Fibroblast of gingiva (primary cell): ENCODE results near the gene PRAC1.

Source experiments
- DNase-seq: peaks from one replicate; pipeline ENCODE4 v3.0.0-alpha.2; 2011; ENCODE audit warnings: low read depth

PRAC1 gene

GRCh38 chr17:48747445-48748363 is 25.4 kb upstream of the PRAC1 start:
- no peak for DNase-seq

- no peak for DNase-seq
These were observed 24.7 kb upstream of the PRAC1 start for GRCh38 chr17:48746916-48747444.

GRCh38 chr17:48745381-48746275 is 23.3 kb upstream of the PRAC1 start:
- no peak for DNase-seq

DNA sequence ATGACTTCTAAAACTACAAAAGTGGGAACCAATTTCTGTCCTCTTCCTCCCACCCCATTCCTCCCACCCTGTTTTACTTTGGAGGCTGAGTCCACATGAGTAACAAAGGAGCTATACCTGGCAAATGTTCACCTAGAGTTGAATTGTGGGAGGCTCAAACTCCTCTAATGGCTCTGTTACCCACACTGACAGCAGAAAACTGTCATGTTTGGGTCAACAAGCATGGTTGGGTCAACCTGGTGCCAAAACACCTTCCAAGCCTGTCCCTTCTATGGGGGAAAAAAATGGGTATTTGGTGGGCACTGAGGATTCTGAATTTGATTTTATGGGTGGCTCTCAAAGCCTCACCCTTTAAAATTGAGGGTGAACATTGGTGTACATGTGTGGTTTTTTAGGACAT is 18.2 kb upstream of the PRAC1 start:
- DNase-seq: no peak

- DNase-seq: no peak
These were observed 16.6 kb upstream of the PRAC1 start for GRCh38 chr17:48738803-48739526.

- DNase-seq: no peak
These were observed 16.1 kb upstream of the PRAC1 start for GRCh38 chr17:48738424-48738802.

DNA sequence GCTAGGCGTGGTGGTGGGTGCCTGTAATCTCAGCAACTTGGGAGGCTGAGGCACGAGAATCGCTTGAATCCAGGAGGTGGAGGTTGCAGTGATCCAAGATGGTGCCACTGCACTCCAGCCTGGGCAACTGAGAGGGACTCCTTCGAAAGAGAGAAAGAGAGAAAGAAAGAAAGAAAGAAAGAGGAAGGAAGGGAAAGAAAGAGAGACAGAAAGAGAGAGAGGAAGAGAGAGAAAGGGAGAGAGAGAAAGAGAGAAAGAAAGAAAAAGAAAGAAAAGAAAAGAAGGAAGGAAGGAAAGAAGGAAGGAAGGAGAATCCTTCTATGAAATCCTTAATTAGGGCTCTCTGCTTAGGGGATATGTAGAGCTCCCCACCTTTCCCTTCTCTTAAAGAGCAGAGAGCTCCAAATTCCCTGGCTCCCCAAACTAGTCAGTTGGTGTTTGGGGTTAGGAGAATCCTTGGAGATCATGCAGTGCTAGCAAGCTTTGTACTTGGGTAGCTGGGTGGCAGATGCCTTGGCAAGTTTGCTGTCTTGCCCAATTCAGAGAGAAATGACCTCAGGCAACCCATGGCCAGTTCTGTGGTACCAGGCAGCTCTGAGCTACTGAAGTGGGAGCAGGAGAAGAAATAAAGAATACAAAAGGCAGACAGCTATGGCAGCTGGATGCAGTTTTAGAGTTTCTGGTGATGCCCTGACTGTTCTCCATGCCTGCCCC is 15.2 kb upstream of the PRAC1 start:
- no peak for DNase-seq

DNA sequence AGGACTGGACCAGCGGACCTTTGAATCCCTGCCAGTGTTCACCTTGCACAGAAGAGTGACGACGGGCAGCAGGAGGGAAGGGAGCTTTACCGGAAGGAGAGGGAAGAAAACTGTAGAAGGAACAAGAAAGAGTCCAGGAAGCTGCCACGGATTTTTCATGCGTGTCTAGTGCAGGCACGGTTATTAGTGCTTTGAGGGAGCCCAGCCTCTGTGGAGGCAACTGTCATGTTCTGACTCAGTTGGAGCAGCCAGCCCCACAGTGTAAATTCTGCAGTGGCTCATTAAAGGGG is 12.7 kb upstream of the PRAC1 start:
- DNase-seq: no peak

DNA sequence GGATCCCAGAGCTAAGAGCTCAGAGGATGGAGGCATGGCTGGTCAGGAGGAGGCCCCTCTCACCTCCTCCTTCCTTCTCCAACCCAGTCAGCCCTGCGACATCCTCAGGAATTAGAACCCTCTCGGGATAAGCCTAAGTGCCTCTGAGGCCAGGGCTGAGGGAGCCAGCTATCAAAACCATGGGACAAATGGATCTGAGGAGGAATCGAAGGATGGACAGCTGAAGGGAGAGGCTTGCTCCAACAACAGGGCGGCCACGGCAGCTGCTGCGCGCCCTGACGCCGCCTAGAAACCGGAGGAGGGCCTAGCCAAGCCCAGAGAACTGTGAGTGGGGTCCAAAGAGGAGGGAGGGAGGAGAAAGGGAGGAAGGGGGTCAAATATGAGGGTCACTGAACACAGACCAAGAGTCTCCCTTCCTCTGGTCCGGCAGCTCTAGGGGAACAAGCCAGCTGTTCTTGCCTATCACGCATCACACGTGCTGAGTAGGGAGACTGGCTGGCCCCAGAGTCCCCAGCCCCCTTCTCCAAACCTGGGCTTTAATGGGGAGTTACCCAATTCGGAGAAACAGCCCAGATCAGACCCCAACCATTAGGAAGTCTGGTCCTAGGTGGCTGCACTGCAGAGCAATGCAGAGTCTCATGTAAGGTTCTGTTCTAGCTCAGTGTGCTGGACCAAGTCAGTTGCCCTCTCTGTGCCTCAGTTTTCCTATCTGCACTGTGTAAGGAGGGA is 12.2 kb upstream of the PRAC1 start:
- DNase-seq: no peak

- no peak for DNase-seq
These were observed 11.5 kb upstream of the PRAC1 start for GRCh38 chr17:48733632-48734328.

DNA sequence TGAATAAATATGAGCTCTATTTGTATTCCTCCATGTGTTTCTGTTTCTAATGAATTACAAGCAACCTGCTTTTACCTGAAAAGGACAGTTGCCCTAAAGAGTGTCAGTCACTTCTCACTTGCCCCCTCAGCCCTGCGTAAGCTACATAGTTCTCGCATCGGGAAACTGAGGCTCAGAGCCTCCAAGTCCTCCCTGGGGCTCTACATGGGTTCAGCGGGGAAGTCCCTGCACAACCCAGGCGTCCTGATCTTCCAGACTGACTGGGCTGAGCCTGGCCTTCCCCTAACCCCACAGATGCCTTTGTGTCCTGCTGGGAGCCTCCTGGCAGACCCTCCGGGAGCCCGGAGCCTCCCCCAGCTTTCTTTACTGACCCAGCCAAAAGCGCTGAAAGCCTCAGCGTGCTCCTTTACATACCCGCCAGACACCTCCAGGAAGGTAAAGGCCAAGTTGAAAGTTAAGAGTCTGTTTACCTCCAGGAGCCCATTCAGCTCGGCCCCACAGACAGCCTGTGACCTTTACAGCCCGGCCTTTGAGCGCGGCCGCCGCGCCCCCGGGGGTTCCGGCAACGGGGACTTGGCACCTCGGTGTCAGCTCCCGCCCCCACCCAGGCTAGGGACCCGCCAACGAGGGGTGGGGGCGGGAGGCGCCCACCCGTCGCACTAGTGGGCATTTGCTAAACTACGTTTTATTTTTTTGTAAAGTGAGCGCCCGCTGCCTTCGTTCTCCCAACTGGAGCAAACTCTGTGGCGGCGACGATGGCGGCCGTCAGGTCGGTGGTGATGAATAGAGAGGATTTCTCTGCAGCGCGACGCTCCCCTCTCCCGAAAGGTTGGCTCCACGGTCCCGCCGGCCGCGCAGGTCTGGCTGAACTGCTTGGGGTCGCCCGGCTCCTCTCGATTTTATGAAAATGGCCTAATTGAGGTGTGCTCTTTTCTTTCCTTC is 10.6 kb upstream of the PRAC1 start:
- no peak for DNase-seq

GRCh38 chr17:48731355-48731754 is 9.0 kb upstream of the PRAC1 start:
- no peak for DNase-seq

- DNase-seq: no peak
These were observed 7.9 kb upstream of the PRAC1 start for GRCh38 chr17:48730240-48730550.

DNA sequence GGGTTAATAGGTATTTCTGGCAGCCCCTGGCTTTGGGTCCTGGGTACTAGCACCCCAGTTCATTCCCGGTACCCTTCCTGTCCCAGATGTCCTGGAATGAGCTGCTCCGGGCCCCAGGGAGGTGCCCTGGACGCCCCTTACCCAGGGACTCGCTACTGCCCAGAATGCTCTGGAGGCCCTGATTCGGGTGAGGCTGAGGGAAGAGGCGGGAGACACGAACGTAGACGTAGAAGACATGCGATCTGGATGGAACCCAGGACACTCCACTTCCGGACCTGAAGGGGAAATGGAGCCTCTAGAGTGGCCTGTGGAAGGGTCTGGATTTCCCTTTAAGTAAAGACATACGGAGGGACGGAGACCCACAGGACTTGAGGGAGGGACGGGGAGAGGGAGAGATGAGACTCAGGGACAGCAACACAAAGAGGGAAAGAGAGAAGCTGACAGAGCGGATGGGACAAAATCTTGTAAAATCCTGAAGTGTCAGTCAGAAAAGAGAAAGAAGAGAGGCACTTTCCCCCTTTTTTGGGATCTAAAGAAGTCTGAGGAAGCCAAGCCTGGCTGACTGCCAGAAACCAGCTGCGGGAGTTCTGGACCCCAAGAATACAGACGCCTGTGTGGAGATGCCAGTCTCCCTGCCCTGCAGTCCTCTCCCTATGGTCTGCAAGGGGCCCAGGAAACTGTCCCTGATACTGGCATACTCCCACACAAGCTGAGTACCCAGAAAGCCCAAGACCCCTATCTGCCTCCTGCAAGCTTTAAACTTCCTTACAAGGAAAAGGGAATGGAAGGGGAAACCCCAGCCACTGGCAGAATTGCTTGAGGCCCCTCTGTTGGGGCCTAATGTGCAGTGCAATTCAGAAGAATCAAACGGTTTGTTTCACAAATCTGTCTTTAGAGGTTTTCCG is 7.3 kb upstream of the PRAC1 start:
- no peak for DNase-seq

GRCh38 chr17:48728232-48729231 is 6.2 kb upstream of the PRAC1 start, which contains the start of gene HOXB13:
Gene HOXB13 (minus strand): TSS chr17:48728750. CDS start chr17:48728593, 157 bp downstream.
- peak; percentile 5 for DNase-seq

DNA sequence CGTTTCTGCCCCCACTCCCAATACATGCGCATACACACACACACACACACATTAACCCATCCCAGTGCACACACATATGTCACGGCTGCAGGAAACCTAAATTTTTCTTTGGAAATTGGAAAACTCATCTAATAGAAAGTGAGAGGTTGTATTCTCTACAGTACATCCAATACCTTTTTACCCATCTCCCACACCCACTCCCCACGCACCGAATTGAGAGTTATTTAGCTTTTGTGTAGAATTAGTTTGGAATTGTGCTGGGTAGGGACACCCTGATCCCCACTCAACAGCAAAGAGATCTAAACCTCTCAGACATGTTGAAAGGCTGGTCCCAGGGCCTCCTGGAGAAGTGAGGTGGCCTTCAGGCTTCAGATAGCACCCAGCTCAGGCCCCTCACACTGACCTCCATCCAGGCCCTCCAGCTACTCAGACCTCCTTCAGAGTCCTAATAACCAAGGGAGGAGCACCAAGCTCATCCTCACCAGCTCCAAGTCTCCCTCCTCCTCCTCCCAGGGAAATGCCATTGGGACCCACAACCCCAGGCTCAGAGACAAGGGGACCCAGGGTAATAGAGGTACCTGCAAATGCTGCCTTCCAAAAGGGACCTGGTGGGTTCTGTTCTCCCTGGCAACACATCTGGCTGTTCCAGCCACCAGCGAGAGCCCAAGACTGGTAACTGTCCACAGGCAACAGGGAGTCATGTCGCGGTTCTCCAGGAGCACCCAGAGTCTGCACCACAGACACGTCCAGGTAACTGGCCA is 5.3 kb upstream of the PRAC1 start:
- DNase-seq: no peak
